Endothelial cell of umbilical vein (primary cell): ENCODE measurements around the gene ECSIT. TPM values are rescaled to one million over a fixed set of nuclear protein-coding genes. Genes with fewer than 3 reads are reported as not detected.

Experiments used
- BruUV-seq: library from RNA; stranded (reverse); fragments of 400-500 nt; replicated peaks from 2 replicates; lab custom pipeline; 2021; lab: Mats Ljungman, UMichigan
- CTCF ChIA-PET: fragments of 300-600, 350-600 bp; sonication (Branson Sonifier 250); formaldehyde crosslinking; loops from one replicate; lab custom pipeline; 2021; ENCODE audit warnings: antibody characterized with exemption, inconsistent platforms; lab: Charles Lee
- POLR2A ChIA-PET: fragments of 300-600, 350-600 bp; sonication (Branson Sonifier 250); formaldehyde crosslinking; loops from one replicate; lab custom pipeline; 2021; ENCODE audit warnings: antibody characterized with exemption, inconsistent platforms; lab: Charles Lee
- DNase-seq: peaks from one replicate; pipeline ENCODE4 v3.0.0-alpha.2; 2011; ENCODE audit warnings: low read depth, low spot score
- FAIRE-seq: peaks from 2 replicates; lab custom pipeline; 2011; peaks lifted over from hg19 to GRCh38; lab: Jason Lieb, UNC
- H2AFZ ChIP-seq: 2 replicates; pipeline ENCODE4 v1.6.0; 2012; ENCODE audit warnings: low read depth, low read length, control low read depth, inconsistent platforms
- H3K27ac ChIP-seq: 2 replicates; pipeline ENCODE4 v1.5.1; 2011; ENCODE audit warnings: low read depth, mild to moderate bottlenecking, control low read depth, low read length, moderate library complexity; ENCODE audit not compliant: insufficient read depth
- H3K27me3 ChIP-seq, 2 experiments: 2 replicates each; pipeline versions ENCODE4 v1.6.0 to v1.6.1; 2011; ENCODE audit warnings: low read length in 2 of 2, mixed read lengths in 1 of 2; ENCODE audit not compliant: control insufficient read depth in 2 of 2, insufficient read depth in 2 of 2
- H3K36me3 ChIP-seq, 2 experiments: 2 replicates in 1 of 2; 3 replicates in 1 of 2; pipeline ENCODE4 v1.5.1; 2011; ENCODE audit warnings: low read length in 2 of 2, mild to moderate bottlenecking in 1 of 2, moderate library complexity in 1 of 2; ENCODE audit not compliant: control insufficient read depth in 2 of 2, insufficient read depth in 2 of 2; ENCODE audit errors: extremely low read depth in 1 of 2
- H3K4me1 ChIP-seq: 3 replicates; pipeline ENCODE4 v1.5.1; 2011; ENCODE audit warnings: mild to moderate bottlenecking, low read length; ENCODE audit not compliant: control insufficient read depth, insufficient read depth; ENCODE audit errors: extremely low read depth
- H3K4me2 ChIP-seq: 2 replicates; pipeline ENCODE4 v1.6.1; 2011; ENCODE audit warnings: low read length, control low read depth, mixed read lengths; ENCODE audit not compliant: insufficient read depth
- H3K4me3 ChIP-seq, 3 experiments: fragments of 200-600 bp in 1 of 3; sonication (generic), shearing (Covaris generic) in 1 of 3; replicated peaks in 1 of 3; 2 replicates each; pipeline ENCODE4 v1.5.1; 2011 to 2016; ENCODE audit warnings: control low read depth in 3 of 3, low read length in 3 of 3, mild to moderate bottlenecking in 2 of 3, inconsistent platforms in 1 of 3, low read depth in 1 of 3, moderate library complexity in 1 of 3; ENCODE audit not compliant: insufficient read depth in 1 of 3
- H3K79me2 ChIP-seq: 2 replicates; pipeline ENCODE4 v1.6.0; 2012; ENCODE audit warnings: low read length, inconsistent platforms; ENCODE audit not compliant: control insufficient read depth, insufficient read depth
- H3K9ac ChIP-seq: replicated peaks from 2 replicates; pipeline ENCODE3; 2011; ENCODE audit warnings: low read length, control low read depth; ENCODE audit not compliant: insufficient read depth; ENCODE audit errors: extremely low read depth
- H3K9me1 ChIP-seq: replicated peaks from 3 replicates; pipeline ENCODE4 v1.6.0; 2011; ENCODE audit warnings: mild to moderate bottlenecking, low read length; ENCODE audit not compliant: control insufficient read depth, insufficient read depth; ENCODE audit errors: extremely low read depth
- H3K9me3 ChIP-seq: replicated peaks from 2 replicates; pipeline ENCODE4 v1.5.1; 2012; ENCODE audit warnings: low read length, inconsistent platforms; ENCODE audit not compliant: control insufficient read depth, insufficient read depth
- H4K20me1 ChIP-seq: replicated peaks from 2 replicates; pipeline ENCODE3; 2011; ENCODE audit warnings: mild to moderate bottlenecking, low read length; ENCODE audit not compliant: control insufficient read depth, insufficient read depth; ENCODE audit errors: extremely low read depth
- EZH2 ChIP-seq: IDR thresholded peaks from 2 replicates; pipeline ENCODE4 v1.6.1; 2012; ENCODE audit warnings: borderline replicate concordance, low read depth, mild to moderate bottlenecking, moderate library complexity, low read length, inconsistent platforms; ENCODE audit not compliant: severe bottlenecking
- FOS ChIP-seq: IDR thresholded peaks from 2 replicates; pipeline ENCODE4 v1.6.1; 2011; ENCODE audit warnings: mild to moderate bottlenecking, low read length, moderate library complexity, borderline replicate concordance; ENCODE audit not compliant: insufficient read depth
- GATA2 ChIP-seq: IDR thresholded peaks from 2 replicates; pipeline ENCODE4 v1.7.0; 2011; ENCODE audit warnings: low read depth, mild to moderate bottlenecking, moderate library complexity, mixed read lengths, low read length; ENCODE audit not compliant: insufficient read length, insufficient read depth
- JUN ChIP-seq: IDR thresholded peaks from 2 replicates; pipeline ENCODE4 v1.6.1; 2011; ENCODE audit warnings: borderline replicate concordance, low read depth; ENCODE audit not compliant: insufficient read length, insufficient read depth
- MAX ChIP-seq: IDR thresholded peaks from 2 replicates; pipeline ENCODE4 v1.6.1; 2011; ENCODE audit not compliant: insufficient read depth, insufficient read length
- MYC ChIP-seq: IDR thresholded peaks from one replicate; pipeline ENCODE4 v1.6.1; 2011; ENCODE audit warnings: mild to moderate bottlenecking, low read depth, low read length
- POLR2A ChIP-seq: IDR thresholded peaks from 2 replicates; pipeline ENCODE4 v1.6.1; 2012; ENCODE audit warnings: low read depth, mild to moderate bottlenecking, control low read depth, low read length
- POLR2AphosphoS5 ChIP-seq: IDR thresholded peaks from 2 replicates; pipeline ENCODE4 v1.6.1; 2012; ENCODE audit warnings: low read depth, mild to moderate bottlenecking, control low read depth, low read length, moderate library complexity; ENCODE audit not compliant: insufficient read depth
- dilution Hi-C: fragments of 300-500 bp; cut with MboI; formaldehyde crosslinking; loops from one replicate; pipeline ENCODE4 v1.15.0; 2019; ENCODE audit warnings: low sequenced_read_pairs; ENCODE audit not compliant: extremely low pct_ligation_motif_present
- intact Hi-C: fragments of 100-400 bp; cut with micrococcal nuclease; formaldehyde crosslinking; loops from one replicate; pipeline ENCODE4 v1.10.0; 2022
- polyA plus RNA-seq, 4 experiments: library from polyadenylated mRNA; depleted of rRNA in 3 of 4; stranded (reverse) in 3 of 4; unstranded in 1 of 4; fragments of >200 nt; gene quantifications; 2 replicates each; pipeline versions ENCODE4 v1.2.1 to v1.2.3, GENCODE V29; 2011 to 2012; ENCODE audit warnings: missing spikeins in 1 of 4
- total RNA-seq: library from RNA; stranded (reverse); gene quantifications from 2 replicates; pipeline ENCODE4 v1.2.3, GENCODE V29; 2021
- TF ChIP-seq, protein P1 (sequence below), 2 donors: IDR thresholded peaks; 1 replicate in 1 of 2; 2 replicates in 1 of 2; pipeline ENCODE4 v1.5.1; 2011; ENCODE audit warnings: low read length in 2 of 2, mild to moderate bottlenecking in 2 of 2, moderate library complexity in 2 of 2, control low read depth in 1 of 2, inconsistent platforms in 1 of 2, low read depth in 1 of 2; ENCODE audit not compliant: insufficient read depth in 1 of 2; ENCODE audit errors: extremely low read depth in 1 of 2

Gene ECSIT
- total and polyA plus RNA-seq, 2 donors (not counting 3 experiments of a cell fraction or from before 2014, with no cell fraction given) = 32.4 to 47.2 TPM

GRCh38 chr19:11478167-11479089 lies 50.5 kb downstream of the ECSIT start:
- peaks cover 3% of the 10 kb centered on the region for H3K4me1 ChIP-seq
- H3K9me1 ChIP-seq = no peaks in the 10 kb centered on the region
- TF ChIP-seq, protein P1, sequence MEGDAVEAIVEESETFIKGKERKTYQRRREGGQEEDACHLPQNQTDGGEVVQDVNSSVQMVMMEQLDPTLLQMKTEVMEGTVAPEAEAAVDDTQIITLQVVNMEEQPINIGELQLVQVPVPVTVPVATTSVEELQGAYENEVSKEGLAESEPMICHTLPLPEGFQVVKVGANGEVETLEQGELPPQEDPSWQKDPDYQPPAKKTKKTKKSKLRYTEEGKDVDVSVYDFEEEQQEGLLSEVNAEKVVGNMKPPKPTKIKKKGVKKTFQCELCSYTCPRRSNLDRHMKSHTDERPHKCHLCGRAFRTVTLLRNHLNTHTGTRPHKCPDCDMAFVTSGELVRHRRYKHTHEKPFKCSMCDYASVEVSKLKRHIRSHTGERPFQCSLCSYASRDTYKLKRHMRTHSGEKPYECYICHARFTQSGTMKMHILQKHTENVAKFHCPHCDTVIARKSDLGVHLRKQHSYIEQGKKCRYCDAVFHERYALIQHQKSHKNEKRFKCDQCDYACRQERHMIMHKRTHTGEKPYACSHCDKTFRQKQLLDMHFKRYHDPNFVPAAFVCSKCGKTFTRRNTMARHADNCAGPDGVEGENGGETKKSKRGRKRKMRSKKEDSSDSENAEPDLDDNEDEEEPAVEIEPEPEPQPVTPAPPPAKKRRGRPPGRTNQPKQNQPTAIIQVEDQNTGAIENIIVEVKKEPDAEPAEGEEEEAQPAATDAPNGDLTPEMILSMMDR (IDR thresholded peaks at IDR 0.05; ENCODE audit: extremely low read depth in 1 of 2, insufficient read depth in 1 of 2, low read depth in 1 of 2, low read length in 2 of 2) = no peak
- no peak for TF ChIP-seq MYC
- TF ChIP-seq JUN = no peak
- TF ChIP-seq GATA2 = no peak
- TF ChIP-seq MAX = no peak
- no peak for TF ChIP-seq POLR2AphosphoS5
- no peak for TF ChIP-seq FOS
- no peak for TF ChIP-seq EZH2
- no peak for TF ChIP-seq POLR2A
- no peak overlapping the region for H2AFZ ChIP-seq
- no peaks in the 10 kb centered on the region for H3K79me2 ChIP-seq
- no peaks in the 10 kb centered on the region for H4K20me1 ChIP-seq
- dilution Hi-C loops (no loop called here), intact Hi-C loops (no loop called here)
- BruUV-seq = no TSS peak
- H3K36me3 ChIP-seq = no peaks in the 10 kb centered on the region
- no peak for DNase-seq
- H3K9ac ChIP-seq = no peak overlapping the region
- H3K9me3 ChIP-seq = no peaks in the 10 kb centered on the region
- no peak overlapping the region for H3K4me3 ChIP-seq
- H3K27ac ChIP-seq = no peak overlapping the region
- H3K4me2 ChIP-seq = no peak overlapping the region
- ChIA-PET CTCF (interaction anchor here (1.3 kb wide), 1 partner anchor 184 kb away, joined by 3 read pairs; no protein-coding TSS in a partner anchor), POLR2A (no interaction called here)
- H3K27me3 ChIP-seq = peaks cover 15 to 25% of the 10 kb centered on the region in 2 experiments
- no peak for FAIRE-seq
